HG02642 (cell line): ENCODE measurements around the gene VAT1L.

Source experiments
- ATAC-seq: cut with Tn5 transposase; IDR thresholded peaks from one replicate; pipeline ENCODE4 v1.9.1; 2021; ENCODE audit warnings: mild to moderate bottlenecking; ENCODE audit not compliant: unreplicated experiment, poor library complexity

Gene VAT1L

DNA sequence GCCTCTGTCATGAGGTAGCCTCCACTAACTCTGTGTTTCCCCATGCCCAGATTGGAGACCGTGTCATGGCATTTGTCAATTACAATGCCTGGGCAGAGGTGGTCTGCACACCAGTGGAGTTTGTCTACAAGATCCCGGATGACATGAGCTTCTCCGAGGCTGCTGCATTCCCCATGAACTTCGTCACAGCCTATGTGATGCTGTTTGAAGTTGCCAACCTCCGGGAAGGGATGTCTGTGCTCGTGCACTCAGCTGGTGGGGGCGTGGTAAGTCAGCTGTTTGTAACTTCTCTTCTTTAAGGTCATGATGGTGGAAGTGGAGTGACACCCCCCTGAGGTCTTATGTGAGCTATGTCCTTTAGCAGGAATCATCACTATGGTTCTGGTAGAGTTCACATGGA is 36.8 kb downstream of the VAT1L start:
- no peak for ATAC-seq

DNA sequence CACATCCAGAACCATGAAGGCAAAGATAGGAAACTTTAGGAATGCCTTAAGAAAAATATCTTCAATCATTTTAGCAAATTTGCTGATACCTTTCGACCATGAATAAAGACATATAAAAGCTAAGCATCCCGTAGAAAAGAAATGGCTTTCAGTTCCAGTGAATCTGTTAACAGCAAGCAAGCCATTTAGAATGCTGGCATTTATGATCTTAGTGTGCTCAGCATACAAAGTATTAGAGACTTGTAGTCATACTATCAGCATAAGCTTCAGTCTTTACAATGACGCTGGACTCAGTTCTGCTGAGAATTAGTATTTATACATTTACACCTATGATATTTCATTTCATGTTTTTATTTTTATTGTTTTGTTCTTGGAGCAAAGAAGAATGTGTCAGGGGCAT is 38.7 kb downstream of the VAT1L start:
- ATAC-seq = no peak

DNA sequence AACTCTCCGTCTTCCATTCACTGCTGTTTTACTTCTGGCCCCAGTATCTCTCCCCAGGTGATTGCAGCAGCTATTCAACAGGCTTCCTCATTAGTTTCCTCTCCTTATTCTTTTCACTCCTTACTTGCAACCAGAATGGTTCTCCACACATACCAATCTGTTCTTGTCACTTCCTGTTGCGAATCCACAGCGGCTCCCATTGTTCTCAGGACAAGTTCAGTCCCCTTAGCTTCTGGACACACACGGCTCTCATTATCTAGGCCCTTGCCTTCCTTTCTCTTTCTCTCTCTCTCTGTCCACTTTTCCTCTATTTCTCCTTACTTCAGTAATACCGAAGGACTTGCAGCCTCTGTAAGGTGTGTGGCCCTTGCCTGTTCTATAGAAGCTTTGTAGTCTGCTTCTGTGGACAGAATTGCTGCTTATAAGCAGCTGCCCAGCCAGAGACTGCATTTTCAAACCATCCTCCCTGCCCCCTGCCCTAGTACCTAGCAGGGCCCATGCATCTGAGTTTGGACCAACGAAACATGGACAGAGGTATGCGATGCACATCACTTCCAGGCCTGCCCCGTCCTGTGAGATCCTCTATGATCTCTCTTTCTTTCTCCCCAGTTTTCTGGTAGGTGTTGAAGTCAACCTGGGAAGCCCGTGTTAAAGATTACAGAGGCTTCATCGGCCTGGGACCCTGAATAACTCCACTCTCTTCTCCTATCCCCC is 45.7 kb downstream of the VAT1L start:
- no peak for ATAC-seq

DNA sequence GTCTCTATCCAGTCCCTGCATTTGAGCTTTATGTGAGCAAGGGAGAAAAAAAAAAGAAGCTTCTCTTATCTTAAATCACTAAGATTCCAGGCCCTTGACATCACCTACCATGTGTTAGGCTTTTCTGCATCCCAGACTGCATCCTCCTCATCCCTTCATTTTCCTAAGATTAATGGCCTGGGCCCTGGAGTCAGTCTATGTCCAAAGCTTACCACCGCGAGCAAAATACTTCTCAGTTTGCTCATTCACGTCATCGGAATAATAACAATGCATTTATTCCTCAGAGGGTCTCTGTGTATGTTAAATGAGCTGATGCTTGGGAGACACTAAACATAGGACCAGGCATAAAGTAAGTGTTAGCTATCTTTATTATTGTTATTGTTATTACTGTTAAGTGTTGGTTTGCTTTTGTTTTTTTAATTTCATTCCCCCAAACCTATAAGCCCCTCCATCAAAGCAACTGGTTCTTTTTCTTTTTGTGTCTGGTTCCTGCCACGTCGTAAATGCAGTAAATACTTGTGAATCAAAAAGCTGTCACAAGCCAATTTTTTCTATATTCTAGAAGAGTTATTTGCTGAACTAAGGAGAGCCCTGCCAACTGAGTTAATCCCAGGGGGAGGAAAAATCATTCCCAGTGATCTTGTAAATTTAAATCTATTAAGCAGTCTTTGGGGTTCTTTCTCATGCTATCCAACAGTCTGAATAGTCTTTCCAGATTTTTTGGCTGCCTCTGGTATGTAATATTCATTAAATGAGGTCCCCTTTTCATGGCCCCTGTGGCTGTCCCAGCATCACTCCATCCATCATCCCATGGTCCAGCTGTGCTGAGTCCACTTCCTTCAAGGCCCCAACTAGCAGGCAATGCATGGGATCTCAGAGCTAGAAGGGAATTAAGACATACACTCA is 46.5 kb downstream of the VAT1L start:
- no peak for ATAC-seq

DNA sequence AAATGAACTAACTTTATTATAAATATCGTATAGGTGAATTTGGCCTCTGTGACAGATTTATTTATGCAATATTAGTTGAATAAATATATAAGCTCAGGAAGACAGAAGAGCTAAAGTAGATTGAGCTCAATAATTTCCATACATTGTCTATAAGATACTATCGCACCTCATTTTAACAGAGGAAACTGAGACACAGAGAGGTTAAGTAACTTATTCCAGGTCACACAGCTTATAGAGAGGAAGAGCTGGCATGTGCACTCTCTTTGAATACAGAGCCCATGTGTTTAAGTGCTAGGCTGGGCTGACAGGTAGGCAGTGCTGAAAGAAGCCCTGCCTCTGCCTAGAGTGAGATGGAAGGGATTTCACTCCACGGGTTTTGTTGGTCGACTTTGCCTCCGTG is 48.4 kb downstream of the VAT1L start:
- ATAC-seq = no peak

DNA sequence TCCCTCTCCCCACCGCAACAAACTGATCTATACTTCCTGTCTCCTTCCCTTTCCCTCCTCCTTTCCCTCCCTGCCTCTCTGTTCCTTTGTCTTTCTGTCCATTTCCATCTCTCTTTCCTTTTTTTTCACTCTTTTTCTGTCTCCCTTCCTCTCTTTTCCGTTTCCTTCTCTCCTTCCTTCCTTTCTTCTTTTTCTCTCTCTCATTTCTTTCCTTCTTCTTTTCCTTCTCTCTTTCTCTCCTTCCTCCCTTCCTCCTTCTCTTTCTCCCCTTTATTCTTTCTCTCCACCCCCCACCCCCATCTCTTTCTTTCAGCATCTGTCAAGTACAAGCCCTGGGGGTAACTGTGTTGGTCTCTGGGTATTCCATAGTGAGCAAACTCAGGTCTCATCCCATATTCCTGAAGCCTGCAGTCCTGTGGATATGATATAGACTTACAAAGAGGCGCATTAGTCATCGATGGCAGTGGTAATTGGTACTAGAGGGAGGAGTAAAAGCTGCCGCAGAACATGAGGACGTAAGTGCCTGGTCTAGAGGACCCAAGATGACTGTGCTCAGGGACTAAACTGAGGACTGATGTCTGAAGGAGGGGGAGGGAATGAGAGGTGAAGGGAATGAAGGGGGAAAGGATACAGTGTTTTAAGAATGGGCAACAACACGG is 50.4 kb downstream of the VAT1L start:
- no peak for ATAC-seq

DNA sequence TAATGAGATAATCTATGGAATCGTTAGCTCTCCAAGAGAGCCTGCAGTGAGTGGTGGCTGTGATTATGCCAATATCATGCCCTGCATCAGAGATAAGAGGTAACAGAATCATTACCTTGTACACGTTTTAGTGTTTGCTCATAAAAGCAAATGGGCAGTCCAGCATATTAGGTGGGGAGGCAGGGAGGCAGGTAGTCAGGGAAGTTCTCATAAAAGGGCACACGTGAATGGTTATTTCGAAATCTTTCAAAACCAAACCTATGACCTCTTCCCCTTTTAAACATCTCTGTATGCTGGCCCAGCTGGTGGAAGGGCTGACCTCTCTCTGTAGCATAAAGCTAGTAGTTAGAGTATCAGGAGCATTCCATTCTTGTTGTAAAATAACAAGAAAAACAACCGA is 51.7 kb downstream of the VAT1L start:
- no peak for ATAC-seq

DNA sequence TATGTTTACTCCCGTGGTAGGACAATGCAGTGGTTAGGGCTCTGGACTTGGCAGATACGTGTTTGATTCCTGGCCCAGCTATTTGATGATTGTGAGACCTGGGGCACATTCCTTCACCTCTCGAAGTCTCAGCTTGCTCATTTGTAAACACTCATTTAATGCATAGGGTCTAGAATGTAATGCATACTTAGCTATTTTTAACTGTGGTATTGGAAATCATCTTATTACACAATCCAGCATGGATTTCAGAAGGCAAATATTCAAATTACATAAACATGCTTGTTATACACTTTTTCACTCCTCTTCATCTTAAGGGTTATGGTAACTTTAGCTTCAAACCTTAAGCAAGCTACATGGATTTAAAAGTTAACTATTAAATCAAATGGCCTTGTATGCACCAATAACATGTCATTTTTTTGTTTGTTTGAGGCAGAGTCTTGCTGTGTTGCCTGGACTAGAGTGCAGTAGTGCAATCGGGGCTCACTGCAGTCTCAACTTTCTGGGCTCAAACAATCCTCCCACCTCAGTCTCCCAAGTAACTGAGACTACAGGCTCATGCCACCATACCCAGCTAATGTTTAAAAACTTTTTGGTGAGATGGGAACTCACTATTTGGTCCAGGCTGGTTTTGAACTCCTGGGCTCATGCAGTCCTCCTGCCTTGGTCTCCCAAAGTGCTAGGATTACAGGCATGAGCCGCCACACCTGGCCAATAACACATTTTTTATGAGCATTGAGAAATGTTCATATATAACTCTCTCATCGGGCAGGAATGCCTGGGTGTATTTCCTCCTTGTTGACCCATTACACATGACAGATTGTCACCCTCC is 52.5 kb downstream of the VAT1L start:
- no peak for ATAC-seq

DNA sequence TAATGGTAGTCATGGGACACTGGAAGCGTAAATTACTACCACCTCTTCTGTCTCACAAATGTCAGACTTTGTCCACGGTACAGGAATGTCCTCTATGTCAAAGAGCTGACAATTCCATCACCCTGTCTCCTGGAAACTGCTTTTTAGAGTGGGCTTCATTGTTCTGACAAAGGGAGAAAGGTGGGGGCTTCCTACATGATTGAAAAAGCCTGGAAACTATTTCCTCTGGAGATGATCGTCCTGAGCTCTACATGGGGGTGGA is 53.1 kb downstream of the VAT1L start:
- no peak for ATAC-seq

DNA sequence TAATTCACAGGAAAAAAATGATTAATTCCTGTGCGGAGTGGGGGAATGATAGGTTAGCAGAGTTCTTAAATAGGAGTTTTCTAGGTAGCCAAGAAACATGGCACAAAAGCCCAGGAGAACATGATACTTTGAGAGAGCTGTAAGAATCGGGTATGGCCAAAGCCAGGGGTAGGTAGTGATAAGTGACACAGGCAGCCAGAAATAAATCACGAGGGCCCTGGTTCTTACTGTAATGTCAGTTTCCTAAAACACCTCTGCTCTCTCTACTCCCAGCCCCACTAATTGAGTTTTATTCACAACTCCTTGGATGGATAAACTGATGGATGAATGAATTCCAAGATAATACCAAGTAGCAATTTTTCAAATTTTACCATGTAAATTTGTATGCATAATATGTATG is 54.1 kb downstream of the VAT1L start:
- no peak for ATAC-seq

DNA sequence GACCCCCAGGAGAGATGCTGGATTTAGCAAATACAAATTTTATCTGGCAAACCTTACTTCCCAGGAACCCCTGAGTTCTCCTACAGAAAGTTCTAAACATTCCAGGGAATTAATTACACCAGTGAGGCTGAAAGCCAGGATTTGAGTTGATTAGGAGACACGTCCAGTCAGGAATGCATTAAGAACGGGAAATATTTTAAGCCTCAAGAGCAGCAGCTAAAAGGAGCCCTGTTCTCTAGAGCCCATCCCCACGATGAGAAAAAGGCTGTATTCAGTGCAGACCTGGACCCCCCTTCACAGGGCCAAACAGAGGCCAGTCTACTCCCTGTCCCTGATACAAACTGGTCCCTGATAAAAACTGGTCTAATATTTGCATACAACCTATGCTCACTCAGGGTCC is 55.0 kb downstream of the VAT1L start:
- no peak for ATAC-seq

DNA sequence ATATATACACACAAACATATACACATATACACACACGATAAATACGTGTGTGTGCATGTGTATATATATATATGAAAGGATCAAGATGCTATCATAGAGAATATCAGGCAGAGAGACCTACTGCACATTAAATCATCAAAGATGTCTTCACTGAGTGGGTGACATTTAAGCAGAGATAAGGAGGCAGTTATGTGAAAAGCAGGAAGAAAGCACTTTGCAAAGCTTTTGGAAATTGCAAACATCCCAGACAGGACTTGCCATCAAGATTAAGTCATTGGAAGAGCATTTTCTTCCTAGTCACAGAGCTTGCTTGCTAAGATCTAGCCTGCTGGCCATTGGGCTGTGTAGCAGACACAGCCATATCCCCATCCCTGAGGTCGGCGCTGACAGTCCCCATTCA is 56.4 kb downstream of the VAT1L start:
- ATAC-seq = no peak

DNA sequence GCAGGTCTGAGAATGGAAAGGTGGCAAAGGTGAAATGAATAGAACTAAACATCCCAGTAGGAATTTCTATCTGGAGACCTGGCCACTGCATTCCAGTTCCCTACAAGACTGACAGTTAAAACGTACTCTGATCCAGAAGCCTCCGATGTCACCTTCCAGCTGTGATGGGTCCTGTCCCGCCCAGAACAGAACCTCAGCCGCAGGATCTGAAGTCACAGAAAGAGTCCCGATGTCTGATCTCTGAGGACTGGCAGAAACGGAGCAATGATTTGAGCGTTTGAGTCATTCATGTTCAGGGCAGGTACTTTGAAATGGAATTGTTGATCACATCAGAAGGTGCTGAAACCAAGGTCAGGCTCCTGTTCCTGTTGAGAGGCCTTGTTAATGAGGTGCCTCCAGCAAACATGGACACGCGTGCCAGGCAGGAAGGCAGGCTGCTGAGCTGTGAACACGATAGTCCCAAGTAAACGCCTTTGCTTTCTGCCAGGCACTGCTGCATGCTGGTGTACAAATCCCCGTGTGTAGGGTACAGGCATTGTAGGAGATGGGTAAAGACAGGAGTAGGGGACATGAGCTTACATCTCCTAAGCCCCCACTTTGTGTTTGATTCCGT is 61.4 kb downstream of the VAT1L start:
- no peak for ATAC-seq

DNA sequence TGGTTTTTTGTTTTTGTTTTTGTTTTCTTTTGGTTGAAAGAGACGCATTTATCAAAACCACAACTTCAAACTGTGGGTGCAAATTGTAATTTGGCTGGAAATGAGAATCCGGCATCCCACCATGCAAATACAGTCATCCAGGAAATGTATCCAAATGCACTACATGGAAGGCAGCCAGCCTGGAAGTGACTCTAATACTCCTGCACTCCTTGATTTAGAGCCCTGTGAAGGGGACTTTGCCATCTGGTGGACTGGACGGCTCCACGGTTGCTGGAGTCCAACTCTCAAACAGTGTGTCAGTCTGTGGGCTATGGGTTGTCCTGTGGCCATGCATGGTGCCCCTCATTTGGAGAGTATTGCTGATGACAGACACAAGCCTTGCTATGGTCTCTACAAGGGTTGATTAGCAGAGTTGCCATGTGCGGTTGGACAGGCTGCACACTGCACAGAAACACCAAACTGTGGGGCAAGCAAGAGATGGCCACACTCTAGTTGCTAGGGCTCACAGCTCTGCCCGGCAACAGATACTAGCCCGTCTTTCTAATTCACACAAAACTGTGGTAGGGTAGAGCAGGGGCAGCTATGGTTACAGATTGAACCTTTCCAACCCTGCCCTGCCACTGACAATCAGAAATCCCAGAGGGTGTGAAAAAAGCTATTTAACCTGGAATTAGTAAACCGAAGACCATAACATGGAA is 62.4 kb downstream of the VAT1L start:
- no peak for ATAC-seq

DNA sequence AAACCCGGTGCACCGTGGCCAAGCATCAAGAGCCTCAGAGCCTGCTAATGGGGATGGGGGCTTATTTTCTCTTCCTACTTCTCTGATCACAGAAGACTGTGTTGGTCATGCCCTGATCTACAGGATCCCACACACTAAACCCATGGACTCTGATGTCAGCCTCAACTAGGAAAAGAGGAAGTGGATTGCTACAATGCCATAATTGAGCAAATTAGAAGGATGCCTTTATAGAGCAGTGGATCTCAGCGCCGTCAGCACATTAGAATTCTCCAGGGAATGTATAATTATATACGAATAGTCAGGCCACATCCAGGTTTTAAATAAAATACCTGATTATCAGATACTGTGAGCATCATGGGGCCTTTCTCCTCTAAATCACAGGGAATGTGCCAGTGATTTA is 64.8 kb downstream of the VAT1L start:
- no peak for ATAC-seq

DNA sequence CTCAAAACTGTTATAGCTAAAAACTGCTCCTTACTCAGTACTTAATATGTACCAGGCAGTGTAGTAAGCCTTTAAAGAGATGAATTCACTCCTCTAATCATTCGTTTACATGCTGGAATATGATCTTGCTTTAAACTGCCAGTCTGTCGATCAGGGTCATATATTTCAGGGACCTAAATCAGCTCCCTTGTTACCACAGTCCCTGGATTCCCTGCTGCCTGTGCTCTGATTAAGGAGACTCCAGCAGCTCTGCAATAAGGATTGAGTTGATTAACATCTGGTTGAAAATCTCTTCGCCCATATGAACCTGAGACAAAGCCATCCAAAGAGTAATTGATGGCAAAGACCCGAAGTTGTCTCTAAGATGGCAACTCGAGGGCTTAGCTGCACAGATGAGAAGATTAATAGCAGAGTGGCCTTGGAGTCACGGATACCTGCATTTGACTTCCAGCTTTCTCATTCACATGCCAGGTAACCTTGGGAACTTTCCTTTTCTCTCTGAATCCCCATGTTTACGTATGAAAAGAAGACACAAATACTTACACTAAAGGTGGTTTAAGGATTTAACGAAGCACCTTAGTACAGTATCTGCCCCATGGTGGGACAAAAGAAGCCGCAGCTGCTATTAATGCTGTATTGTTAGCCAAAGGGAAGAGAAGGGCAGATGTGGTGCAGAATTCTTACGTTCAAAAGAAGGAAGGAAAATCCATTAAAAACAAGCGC is 68.2 kb downstream of the VAT1L start:
- ATAC-seq = no peak

DNA sequence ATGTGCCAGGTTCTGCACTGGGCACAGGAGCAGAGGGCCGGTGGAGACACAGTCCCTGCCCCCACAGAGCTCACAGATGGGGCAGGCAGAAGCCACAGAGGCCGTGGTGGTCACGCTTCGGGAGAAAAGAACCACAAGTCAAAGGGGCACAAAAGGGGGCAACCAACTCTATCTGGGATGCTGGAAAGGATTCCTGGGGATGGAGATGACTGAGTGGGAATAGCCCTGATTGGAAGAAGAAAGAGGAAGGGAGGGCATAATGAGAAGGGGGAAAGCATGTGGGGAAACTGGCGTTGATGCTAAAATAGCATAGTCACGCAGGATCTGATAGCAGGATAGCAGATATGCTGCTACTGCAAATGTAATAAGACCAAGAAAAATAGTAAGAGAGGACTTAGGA is 69.7 kb downstream of the VAT1L start:
- ATAC-seq = no peak

DNA sequence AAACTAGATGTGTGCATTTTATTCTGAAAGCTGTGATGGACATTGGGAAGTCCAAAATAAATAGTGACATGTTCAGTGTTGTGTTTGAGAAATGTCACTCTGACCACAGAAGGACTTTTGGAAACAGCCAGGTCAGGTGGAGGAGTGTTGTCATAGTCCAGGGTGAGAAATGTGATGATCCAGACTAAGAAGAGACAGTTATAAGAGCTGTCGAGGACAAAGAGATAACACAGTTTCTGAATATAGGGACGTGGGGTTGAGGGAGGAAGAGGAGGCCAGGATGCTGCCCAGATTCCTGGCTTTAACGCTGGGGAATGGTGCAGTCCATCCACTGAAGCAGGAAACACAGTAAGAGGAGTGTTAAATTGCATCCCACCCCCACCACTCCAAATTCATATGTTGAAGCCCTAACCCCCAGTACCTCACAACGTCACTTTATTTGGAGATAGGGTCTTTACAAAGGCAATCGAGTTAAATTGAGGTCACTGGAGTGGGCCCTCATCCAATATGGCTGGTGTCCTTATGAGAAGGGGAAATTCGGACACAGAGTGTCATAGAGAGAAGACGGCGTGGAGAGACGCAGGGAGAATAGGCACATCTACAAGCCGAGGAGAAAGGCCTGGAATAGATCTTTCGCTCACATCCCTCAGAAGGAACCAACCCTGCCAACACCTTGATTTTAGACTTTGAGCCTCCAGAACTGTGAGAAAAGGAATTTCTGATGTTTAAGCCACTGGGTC is 71.3 kb downstream of the VAT1L start:
- no peak for ATAC-seq
